ENCODE results near the gene KCNG2. TPM values are rescaled to one million over a fixed set of nuclear protein-coding genes. Genes with fewer than 3 reads are reported as not detected.

Gene KCNG2
- total and polyA plus RNA-seq, 2 of the 13 experiments (the other 11 are each of a cell fraction or from before 2014, with no cell fraction given), result not detected

DNA sequence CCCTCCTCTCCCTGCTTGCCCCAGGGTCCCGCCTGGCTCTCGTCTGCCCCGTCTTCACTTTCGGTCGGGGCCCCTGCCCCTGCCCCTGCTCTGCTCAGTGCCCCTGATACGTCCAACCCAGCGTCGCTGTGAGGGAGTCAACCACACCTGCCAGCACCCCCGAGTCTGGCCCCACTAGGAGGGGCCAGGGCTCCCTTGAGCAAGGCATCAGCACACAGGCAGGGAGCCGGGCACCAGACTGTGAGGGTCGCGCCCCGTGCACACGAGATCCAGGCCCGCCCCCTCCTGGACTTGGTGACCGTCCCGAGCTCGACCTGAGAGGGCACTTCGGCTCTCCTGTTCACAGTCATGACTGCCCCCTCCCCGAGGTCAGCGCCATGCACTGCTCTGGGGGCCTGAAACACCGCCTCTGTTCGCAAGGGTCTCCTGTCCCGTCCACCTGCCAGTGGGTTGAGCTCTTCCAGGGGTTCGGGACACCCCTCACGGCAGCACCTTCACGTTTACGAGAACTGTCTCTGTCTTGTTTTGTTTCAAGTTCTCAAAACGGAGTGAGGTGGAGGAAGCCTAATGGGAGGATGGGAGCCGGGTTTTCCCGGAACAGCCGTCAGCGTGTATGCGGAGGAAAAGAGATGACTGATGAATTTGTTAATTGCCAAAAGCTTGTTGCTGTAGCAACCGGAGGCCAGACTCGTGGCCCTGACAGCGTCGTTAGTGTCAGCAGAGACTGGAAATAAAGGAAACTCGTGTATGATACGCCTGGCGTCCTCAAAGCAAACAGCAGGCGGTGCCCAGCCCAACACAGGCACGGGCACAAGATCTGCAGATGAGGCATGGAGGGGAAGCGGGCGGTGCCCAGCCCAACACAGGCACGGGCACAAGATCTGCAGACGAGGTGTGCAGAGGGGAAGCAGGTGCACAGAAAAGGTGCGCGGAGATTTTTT, 48.2 kb upstream of the KCNG2 start (continued):
- TF ChIP-seq, protein P1, sequence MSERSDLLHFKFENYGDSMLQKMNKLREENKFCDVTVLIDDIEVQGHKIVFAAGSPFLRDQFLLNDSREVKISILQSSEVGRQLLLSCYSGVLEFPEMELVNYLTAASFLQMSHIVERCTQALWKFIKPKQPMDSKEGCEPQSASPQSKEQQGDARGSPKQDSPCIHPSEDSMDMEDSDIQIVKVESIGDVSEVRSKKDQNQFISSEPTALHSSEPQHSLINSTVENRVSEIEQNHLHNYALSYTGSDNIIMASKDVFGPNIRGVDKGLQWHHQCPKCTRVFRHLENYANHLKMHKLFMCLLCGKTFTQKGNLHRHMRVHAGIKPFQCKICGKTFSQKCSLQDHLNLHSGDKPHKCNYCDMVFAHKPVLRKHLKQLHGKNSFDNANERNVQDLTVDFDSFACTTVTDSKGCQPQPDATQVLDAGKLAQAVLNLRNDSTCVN (CRISPR knock-in tag; IDR thresholded peaks at IDR 0.05; ENCODE audit: borderline replicate concordance), result no peak
- TF ChIP-seq, protein P2, sequence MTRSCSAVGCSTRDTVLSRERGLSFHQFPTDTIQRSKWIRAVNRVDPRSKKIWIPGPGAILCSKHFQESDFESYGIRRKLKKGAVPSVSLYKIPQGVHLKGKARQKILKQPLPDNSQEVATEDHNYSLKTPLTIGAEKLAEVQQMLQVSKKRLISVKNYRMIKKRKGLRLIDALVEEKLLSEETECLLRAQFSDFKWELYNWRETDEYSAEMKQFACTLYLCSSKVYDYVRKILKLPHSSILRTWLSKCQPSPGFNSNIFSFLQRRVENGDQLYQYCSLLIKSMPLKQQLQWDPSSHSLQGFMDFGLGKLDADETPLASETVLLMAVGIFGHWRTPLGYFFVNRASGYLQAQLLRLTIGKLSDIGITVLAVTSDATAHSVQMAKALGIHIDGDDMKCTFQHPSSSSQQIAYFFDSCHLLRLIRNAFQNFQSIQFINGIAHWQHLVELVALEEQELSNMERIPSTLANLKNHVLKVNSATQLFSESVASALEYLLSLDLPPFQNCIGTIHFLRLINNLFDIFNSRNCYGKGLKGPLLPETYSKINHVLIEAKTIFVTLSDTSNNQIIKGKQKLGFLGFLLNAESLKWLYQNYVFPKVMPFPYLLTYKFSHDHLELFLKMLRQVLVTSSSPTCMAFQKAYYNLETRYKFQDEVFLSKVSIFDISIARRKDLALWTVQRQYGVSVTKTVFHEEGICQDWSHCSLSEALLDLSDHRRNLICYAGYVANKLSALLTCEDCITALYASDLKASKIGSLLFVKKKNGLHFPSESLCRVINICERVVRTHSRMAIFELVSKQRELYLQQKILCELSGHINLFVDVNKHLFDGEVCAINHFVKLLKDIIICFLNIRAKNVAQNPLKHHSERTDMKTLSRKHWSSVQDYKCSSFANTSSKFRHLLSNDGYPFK (CRISPR knock-in tag; IDR thresholded peaks at IDR 0.05; ENCODE audit: borderline replicate concordance), result no peak
- TF ChIP-seq ZNF383 (CRISPR knock-in tag; IDR thresholded peaks at IDR 0.05; ENCODE audit: borderline replicate concordance) (no peak), NFKBIZ (CRISPR knock-in tag; IDR thresholded peaks at IDR 0.05) (no peak)

DNA sequence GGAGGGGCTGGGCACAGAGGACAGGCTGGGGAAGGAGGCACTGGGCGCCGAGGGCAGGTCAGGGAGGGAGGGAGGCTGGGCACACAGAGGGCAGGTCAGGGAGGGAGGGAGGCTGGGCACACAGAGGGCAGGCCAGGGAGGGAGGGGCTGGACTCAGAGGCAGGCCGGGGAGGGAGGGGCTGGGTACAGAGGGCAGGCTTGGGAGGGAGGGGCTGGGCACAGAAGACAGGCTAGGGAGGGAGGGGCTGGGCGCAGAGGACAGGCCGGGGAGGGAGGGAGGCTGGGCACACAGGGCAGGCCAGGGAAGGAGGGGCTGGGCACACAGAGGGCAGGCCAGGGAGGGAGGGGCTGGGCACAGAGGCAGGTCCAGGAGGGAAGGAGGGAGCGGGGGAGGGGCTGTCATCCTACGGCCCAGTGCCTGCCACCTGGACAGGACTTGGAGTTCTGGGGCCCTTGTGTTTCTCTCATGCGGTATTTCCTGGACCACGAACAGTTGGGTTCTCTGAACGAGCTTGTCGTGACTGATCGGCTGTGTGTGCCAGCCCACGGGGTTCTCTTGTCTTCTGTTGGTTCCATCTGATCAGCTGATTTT, 46.7 kb upstream of the KCNG2 start:
- no peak overlapping the region for H3K4me3 ChIP-seq (replicated peaks in 1 of 3; ENCODE audit: insufficient read depth in 1 of 3, low read depth in 2 of 3, low read length in 3 of 3)
- 88% methylated on average over 12 of the region's 13 CpGs for WGBS (ENCODE audit: low lambda C conversion rate)
- H3K36me3 ChIP-seq (replicated peaks in 1 of 2; ENCODE audit: control insufficient read depth in 1 of 2, insufficient read depth in 2 of 2, low read length in 2 of 2), result peaks cover 5 to 29% of the 10 kb centered on the region in 2 experiments; a peak in 4 of 5 replicates
- no peak for ATAC-seq
- TF ChIP-seq, protein P3, sequence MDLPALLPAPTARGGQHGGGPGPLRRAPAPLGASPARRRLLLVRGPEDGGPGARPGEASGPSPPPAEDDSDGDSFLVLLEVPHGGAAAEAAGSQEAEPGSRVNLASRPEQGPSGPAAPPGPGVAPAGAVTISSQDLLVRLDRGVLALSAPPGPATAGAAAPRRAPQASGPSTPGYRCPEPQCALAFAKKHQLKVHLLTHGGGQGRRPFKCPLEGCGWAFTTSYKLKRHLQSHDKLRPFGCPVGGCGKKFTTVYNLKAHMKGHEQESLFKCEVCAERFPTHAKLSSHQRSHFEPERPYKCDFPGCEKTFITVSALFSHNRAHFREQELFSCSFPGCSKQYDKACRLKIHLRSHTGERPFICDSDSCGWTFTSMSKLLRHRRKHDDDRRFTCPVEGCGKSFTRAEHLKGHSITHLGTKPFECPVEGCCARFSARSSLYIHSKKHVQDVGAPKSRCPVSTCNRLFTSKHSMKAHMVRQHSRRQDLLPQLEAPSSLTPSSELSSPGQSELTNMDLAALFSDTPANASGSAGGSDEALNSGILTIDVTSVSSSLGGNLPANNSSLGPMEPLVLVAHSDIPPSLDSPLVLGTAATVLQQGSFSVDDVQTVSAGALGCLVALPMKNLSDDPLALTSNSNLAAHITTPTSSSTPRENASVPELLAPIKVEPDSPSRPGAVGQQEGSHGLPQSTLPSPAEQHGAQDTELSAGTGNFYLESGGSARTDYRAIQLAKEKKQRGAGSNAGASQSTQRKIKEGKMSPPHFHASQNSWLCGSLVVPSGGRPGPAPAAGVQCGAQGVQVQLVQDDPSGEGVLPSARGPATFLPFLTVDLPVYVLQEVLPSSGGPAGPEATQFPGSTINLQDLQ (CRISPR knock-in tag; IDR thresholded peaks at IDR 0.05), result no peak
- TF ChIP-seq, protein P4, sequence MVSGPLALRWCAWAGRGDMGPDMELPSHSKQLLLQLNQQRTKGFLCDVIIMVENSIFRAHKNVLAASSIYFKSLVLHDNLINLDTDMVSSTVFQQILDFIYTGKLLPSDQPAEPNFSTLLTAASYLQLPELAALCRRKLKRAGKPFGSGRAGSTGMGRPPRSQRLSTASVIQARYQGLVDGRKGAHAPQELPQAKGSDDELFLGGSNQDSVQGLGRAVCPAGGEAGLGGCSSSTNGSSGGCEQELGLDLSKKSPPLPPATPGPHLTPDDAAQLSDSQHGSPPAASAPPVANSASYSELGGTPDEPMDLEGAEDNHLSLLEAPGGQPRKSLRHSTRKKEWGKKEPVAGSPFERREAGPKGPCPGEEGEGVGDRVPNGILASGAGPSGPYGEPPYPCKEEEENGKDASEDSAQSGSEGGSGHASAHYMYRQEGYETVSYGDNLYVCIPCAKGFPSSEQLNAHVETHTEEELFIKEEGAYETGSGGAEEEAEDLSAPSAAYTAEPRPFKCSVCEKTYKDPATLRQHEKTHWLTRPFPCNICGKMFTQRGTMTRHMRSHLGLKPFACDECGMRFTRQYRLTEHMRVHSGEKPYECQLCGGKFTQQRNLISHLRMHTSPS (CRISPR knock-in tag; IDR thresholded peaks at IDR 0.05; ENCODE audit: low read depth), result 0 out of 2 replicates have a peak, but pooled peaks have one; percentile 26
- TF ChIP-seq ZNF724P (CRISPR knock-in tag; IDR thresholded peaks at IDR 0.05; ENCODE audit: borderline replicate concordance) (no peak), IKZF1 (IDR thresholded peaks at IDR 0.05) (no peak), ESRRA (CRISPR knock-in tag; IDR thresholded peaks at IDR 0.05; ENCODE audit: low read depth) (no peak)
- H3K27ac ChIP-seq (ENCODE audit: extremely low read length, insufficient read depth, low read length), result no peak overlapping the region
- H2AFZ ChIP-seq (ENCODE audit: low read length), result no peak overlapping the region
- BruUV-seq (replicated peaks), result no TSS peak
- H4K20me1 ChIP-seq (ENCODE audit: insufficient read depth, low read length), result no peaks in the 10 kb centered on the region
- no peak overlapping the region for H3K4me2 ChIP-seq (ENCODE audit: low read depth, low read length)
- CTCF ChIA-PET (ENCODE audit: low intra/inter-chr PET ratio, low total read pairs), result no interaction called here
- in situ Hi-C loops (cut with HindIII; ENCODE audit: extremely low pct_ligation_motif_present, low pct_unique_long_range_greater_than_20kb), result no loop called here
- intact Hi-C loops (cut with micrococcal nuclease; ENCODE audit: unreplicated experiment), result no loop called here
- H3K79me2 ChIP-seq (ENCODE audit: insufficient read depth, low read length), result no peaks in the 10 kb centered on the region
- POLR2A ChIA-PET, result no interaction called here
- no peak for FAIRE-seq
- DNase-seq (ENCODE audit: low spot score), result no peak
- H3K9me3 ChIP-seq (ENCODE audit: low read length), result no peaks in the 10 kb centered on the region
- H3K4me1 ChIP-seq (ENCODE audit: insufficient read depth, low read length), result no peaks in the 10 kb centered on the region
- H3K9ac ChIP-seq (ENCODE audit: insufficient read depth, low read depth, low read length), result no peak overlapping the region
- H3K27me3 ChIP-seq (ENCODE audit: control insufficient read depth in 1 of 2, insufficient read depth in 2 of 2, low read length in 2 of 2), result no peaks in the 10 kb centered on the region

All from HepG2 (cell line).